Omental fat pad (tissue), 4 donors: ENCODE results near the gene TIMM8B. TPM values are rescaled to one million over a fixed set of nuclear protein-coding genes. Genes with fewer than 3 reads are reported as not detected.

Experiments
- ATAC-seq: fragments of 150-250 bp; one replicate; pipeline ENCODE4 v1.9.1; 2016; ENCODE audit warnings: mild to moderate bottlenecking, moderate library complexity; ENCODE audit not compliant: low FRiP score
- DNase-seq: peaks from one replicate; pipeline ENCODE4 v3.0.0-alpha.2; 2019; ENCODE audit warnings: low spot score
- CTCF ChIP-seq, 3 donors: fragments of 450-650 bp; IDR thresholded peaks; one replicate each; pipeline ENCODE4 v1.5.1; 2016 to 2017; ENCODE audit warnings: antibody characterized with exemption in 3 of 3, mild to moderate bottlenecking in 3 of 3, moderate library complexity in 2 of 3
- total RNA-seq, 4 donors: library from RNA; depleted of rRNA; stranded (reverse); fragments of >200 nt; gene quantifications; one replicate each; pipeline ENCODE4 v1.1.0, GENCODE V29; 2016

The TIMM8B gene
- total RNA-seq, 4 donors from 2014 or later = 31.5 to 37.1 (median 33.9) TPM

GRCh38 chr11:112123129-112123528, 36.6 kb upstream of the TIMM8B start:
- TF ChIP-seq CTCF (IDR thresholded peaks at IDR 0.05) = no peak
- DNase-seq = no peak
- ATAC-seq = no peak

- ATAC-seq (no peak), DNase-seq (no peak)
- no peak for TF ChIP-seq CTCF (IDR thresholded peaks at IDR 0.05)
Observed at GRCh38 chr11:112121981-112122615, 35.5 kb upstream of the TIMM8B start.

GRCh38 chr11:112118176-112118575, 31.6 kb upstream of the TIMM8B start:
- no peak for ATAC-seq
- TF ChIP-seq CTCF (IDR thresholded peaks at IDR 0.05) = no peak
- no peak for DNase-seq

- DNase-seq = no peak
- no peak for TF ChIP-seq CTCF (IDR thresholded peaks at IDR 0.05)
Observed at GRCh38 chr11:112115386-112115785, 28.8 kb upstream of the TIMM8B start.

GRCh38 chr11:112114460-112114859, 27.9 kb upstream of the TIMM8B start:
- TF ChIP-seq CTCF (IDR thresholded peaks at IDR 0.05) = no peak
- DNase-seq = no peak
- no peak for ATAC-seq

More at GRCh38 chr11:112115386-112115785, 28.8 kb upstream of the TIMM8B start:
- no peak for ATAC-seq

GRCh38 chr11:112113539-112114457, 27.2 kb upstream of the TIMM8B start:
- DNase-seq (no peak), ATAC-seq (no peak)
- peak in 1 of 3 donors; percentile 66 for TF ChIP-seq CTCF (IDR thresholded peaks at IDR 0.05)
